ENCODE results near the gene KLHDC2. TPM values are rescaled to one million over a fixed set of nuclear protein-coding genes. Genes with fewer than 3 reads are reported as not detected.

KLHDC2 gene
- total RNA-seq, 2 experiments from 2014 or later, result 24.9 to 25.5 TPM

Other genes starting within 250 kb of the KLHDC2 start
- 1,000 to 10,000 TPM; 1,224 to 1,602 TPM for gene RPS29, start 181.8 kb upstream of the KLHDC2 start, total RNA-seq
- 10 to 100 TPM; 63.1 to 65.0 TPM for gene LRR1, start 169.2 kb upstream of the KLHDC2 start, total RNA-seq
- 100 to 1,000 TPM; 229 to 241 TPM for gene RPL36AL, start 147.5 kb upstream of the KLHDC2 start, total RNA-seq
- gene MGAT2, start 147.4 kb upstream of the KLHDC2 start, total RNA-seq, result 10 to 100 TPM; 55.1 to 57.4 TPM
- gene DNAAF2, start 132.9 kb upstream of the KLHDC2 start, total RNA-seq, result 10 to 100 TPM in 1 of 2 experiments, 1 to 10 TPM in 1; 9.3 to 10.2 TPM
- 10 to 100 TPM; 39.3 to 41.3 TPM for gene POLE2, start 79.9 kb upstream of the KLHDC2 start, total RNA-seq
- 1 to 10 TPM in 1 of 2 experiments, under 1 TPM in 1; 0.95 to 1.5 TPM for gene KLHDC1, start 75.0 kb upstream of the KLHDC2 start, total RNA-seq
- 10 to 100 TPM; 75.6 to 78.9 TPM for gene NEMF, start 84.6 kb downstream of the KLHDC2 start, total RNA-seq
- gene ARF6, start 124.9 kb downstream of the KLHDC2 start, total RNA-seq, result 100 to 1,000 TPM; 183 to 193 TPM